Measurements from ENCODE around the gene URI1.

The URI1 gene

GRCh38 chr19:29967623-29968022 is 25.6 kb downstream of the URI1 start:
- H3K9ac ChIP-seq = no peak overlapping the region
- peaks cover 78% of the 10 kb centered on the region for H4K20me1 ChIP-seq (ENCODE audit: insufficient read depth)
- no peaks in the 10 kb centered on the region for H3K27me3 ChIP-seq (ENCODE audit: insufficient read depth, low read depth)
- TF ChIP-seq CTCF (conservative IDR thresholded peaks at IDR 0.05; ENCODE audit: low read depth, low read length) = no peak
- H3K4me3 ChIP-seq (IDR thresholded peaks at IDR 0.05; ENCODE audit: insufficient read depth, low read depth, low read length) = no peak overlapping the region
- H3K4me1 ChIP-seq (ENCODE audit: low read depth, poor library complexity, severe bottlenecking) = peaks cover 55% of the 10 kb centered on the region
- peak overlapping the region; percentile 46; the same call in 1 of the 2 replicates for H3K27ac ChIP-seq
- H3K79me2 ChIP-seq (ENCODE audit: insufficient read depth, low read depth) = peaks cover 100% of the 10 kb centered on the region
- H3K4me2 ChIP-seq = peak overlapping the region; percentile 43; the same call in 1 of the 2 replicates
- H2AFZ ChIP-seq (ENCODE audit: low read depth) = no peak overlapping the region
- H3K36me3 ChIP-seq (ENCODE audit: insufficient read depth) = no peaks in the 10 kb centered on the region

- peaks cover 100% of the 10 kb centered on the region for H3K79me2 ChIP-seq (ENCODE audit: insufficient read depth, low read depth)
- TF ChIP-seq CTCF (conservative IDR thresholded peaks at IDR 0.05; ENCODE audit: low read depth, low read length) = no peak
- peaks cover 79% of the 10 kb centered on the region for H4K20me1 ChIP-seq (ENCODE audit: insufficient read depth)
Measured at GRCh38 chr19:29969891-29970290, 27.9 kb downstream of the URI1 start.

GRCh38 chr19:29971002-29971401 is 29.0 kb downstream of the URI1 start:
- Histone ChIP-seq H2AFZ (ENCODE audit: low read depth) (no peak overlapping the region), H3K4me2 (no peak overlapping the region), H3K79me2 (ENCODE audit: insufficient read depth, low read depth) (peaks cover 97% of the 10 kb centered on the region), H3K4me1 (ENCODE audit: low read depth, poor library complexity, severe bottlenecking) (peaks cover 25% of the 10 kb centered on the region), H3K9ac (no peak overlapping the region), H3K4me3 (IDR thresholded peaks at IDR 0.05; ENCODE audit: insufficient read depth, low read depth, low read length) (no peak overlapping the region), H3K36me3 (ENCODE audit: insufficient read depth) (no peaks in the 10 kb centered on the region), H4K20me1 (ENCODE audit: insufficient read depth) (peaks cover 72% of the 10 kb centered on the region), H3K27ac (no peak overlapping the region), H3K27me3 (ENCODE audit: insufficient read depth, low read depth) (no peaks in the 10 kb centered on the region)
- TF ChIP-seq CTCF (conservative IDR thresholded peaks at IDR 0.05; ENCODE audit: low read depth, low read length) = no peak

More at GRCh38 chr19:29969891-29970290, 27.9 kb downstream of the URI1 start:
- no peak overlapping the region for H3K4me2 ChIP-seq
- H3K36me3 ChIP-seq (ENCODE audit: insufficient read depth) = no peaks in the 10 kb centered on the region
- no peak overlapping the region for H3K4me3 ChIP-seq (IDR thresholded peaks at IDR 0.05; ENCODE audit: insufficient read depth, low read depth, low read length)
- peaks cover 34% of the 10 kb centered on the region for H3K4me1 ChIP-seq (ENCODE audit: low read depth, poor library complexity, severe bottlenecking)
- no peak overlapping the region for H2AFZ ChIP-seq (ENCODE audit: low read depth)
- no peaks in the 10 kb centered on the region for H3K27me3 ChIP-seq (ENCODE audit: insufficient read depth, low read depth)
- no peak overlapping the region for H3K27ac ChIP-seq
- no peak overlapping the region for H3K9ac ChIP-seq

- H4K20me1 ChIP-seq (ENCODE audit: insufficient read depth) = peaks cover 71% of the 10 kb centered on the region
- H3K27me3 ChIP-seq (ENCODE audit: insufficient read depth, low read depth) = no peaks in the 10 kb centered on the region
- peaks cover 24% of the 10 kb centered on the region for H3K4me1 ChIP-seq (ENCODE audit: low read depth, poor library complexity, severe bottlenecking)
Measured at GRCh38 chr19:29971648-29972047, 29.6 kb downstream of the URI1 start.

More at GRCh38 chr19:29971648-29972047, 29.6 kb downstream of the URI1 start:
- Histone ChIP-seq H3K4me3 (IDR thresholded peaks at IDR 0.05; ENCODE audit: insufficient read depth, low read depth, low read length) (no peak overlapping the region), H3K9ac (no peak overlapping the region), H3K36me3 (ENCODE audit: insufficient read depth) (no peaks in the 10 kb centered on the region), H3K4me2 (no peak overlapping the region), H3K79me2 (ENCODE audit: insufficient read depth, low read depth) (peaks cover 97% of the 10 kb centered on the region), H2AFZ (ENCODE audit: low read depth) (no peak overlapping the region), H3K27ac (no peak overlapping the region)
- no peak for TF ChIP-seq CTCF (conservative IDR thresholded peaks at IDR 0.05; ENCODE audit: low read depth, low read length)

Data from KMS-11 (cell line).